ENCODE data around the gene ZBTB7A.

The ZBTB7A gene

GRCh38 chr19:4069331-4069959, 2.7 kb upstream of the ZBTB7A start:
- in situ Hi-C loops (cut with HindIII; ENCODE audit: low sequenced_read_pairs): no loop called here

GRCh38 chr19:4068047-4068966, 1.6 kb upstream of the ZBTB7A start:
- in situ Hi-C loops (cut with HindIII; ENCODE audit: low sequenced_read_pairs): no loop called here

- in situ Hi-C loops (cut with HindIII; ENCODE audit: low sequenced_read_pairs): no loop called here
Observed at GRCh38 chr19:4067396-4068046, 822 bp upstream of the ZBTB7A start.

- in situ Hi-C loops (cut with HindIII; ENCODE audit: low sequenced_read_pairs): no loop called here
Observed at GRCh38 chr19:4066176-4066606, 508 bp downstream of the ZBTB7A start.

GRCh38 chr19:4065430-4066175, 1.1 kb downstream of the ZBTB7A start:
- in situ Hi-C loops (cut with HindIII; ENCODE audit: low sequenced_read_pairs): no loop called here

- in situ Hi-C loops (cut with HindIII; ENCODE audit: low sequenced_read_pairs): no loop called here
Observed at GRCh38 chr19:4064496-4065260, 2.0 kb downstream of the ZBTB7A start.

GRCh38 chr19:4064149-4064495, 2.6 kb downstream of the ZBTB7A start:
- in situ Hi-C loops (cut with HindIII; ENCODE audit: low sequenced_read_pairs): no loop called here

- in situ Hi-C loops (cut with HindIII; ENCODE audit: low sequenced_read_pairs): no loop called here
Observed at GRCh38 chr19:4063369-4064148, 3.1 kb downstream of the ZBTB7A start.

GRCh38 chr19:4062419-4063368, 4.0 kb downstream of the ZBTB7A start:
- in situ Hi-C loops (cut with HindIII; ENCODE audit: low sequenced_read_pairs): no loop called here

GRCh38 chr19:4061683-4062418, 4.8 kb downstream of the ZBTB7A start:
- in situ Hi-C loops (cut with HindIII; ENCODE audit: low sequenced_read_pairs): no loop called here

GRCh38 chr19:4061178-4061682, 5.5 kb downstream of the ZBTB7A start:
- in situ Hi-C loops (cut with HindIII; ENCODE audit: low sequenced_read_pairs): no loop called here

GRCh38 chr19:4060621-4061177, 6.0 kb downstream of the ZBTB7A start:
- in situ Hi-C loops (cut with HindIII; ENCODE audit: low sequenced_read_pairs): no loop called here

GRCh38 chr19:4059891-4060620, 6.6 kb downstream of the ZBTB7A start:
- in situ Hi-C loops (cut with HindIII; ENCODE audit: low sequenced_read_pairs): no loop called here

- in situ Hi-C loops (cut with HindIII; ENCODE audit: low sequenced_read_pairs): no loop called here
Observed at GRCh38 chr19:4059453-4059871, 7.2 kb downstream of the ZBTB7A start.

- in situ Hi-C loops (cut with HindIII; ENCODE audit: low sequenced_read_pairs): no loop called here
Observed at GRCh38 chr19:4058693-4059452, 7.8 kb downstream of the ZBTB7A start.
